D341Med (cell line): Measurements from ENCODE around the gene ERC1.

Experiments used
- DNase-seq: peaks from one replicate; pipeline ENCODE4 v3.0.0; 2012; ENCODE audit warnings: low spot score

ERC1 gene

DNA sequence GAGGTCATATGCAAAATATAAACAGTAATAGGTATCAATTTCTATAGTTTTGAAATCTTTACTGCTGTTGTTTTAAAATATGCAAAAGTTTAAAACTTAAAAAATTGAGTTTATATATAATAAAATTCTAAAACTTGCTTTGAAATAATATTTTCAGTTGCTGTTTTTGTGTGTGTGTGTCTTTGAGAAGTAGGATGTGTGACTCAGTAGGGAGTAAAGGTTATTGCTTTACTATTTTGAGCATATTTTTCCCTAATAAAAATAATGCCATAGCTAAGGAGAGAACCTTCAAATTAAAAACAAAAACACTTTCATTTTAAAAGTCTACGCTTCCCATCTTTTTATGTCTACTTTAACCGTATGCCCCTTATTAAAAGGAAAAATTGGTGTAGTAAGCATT is 365.3 kb downstream of the ERC1 start:
- no peak for DNase-seq

DNA sequence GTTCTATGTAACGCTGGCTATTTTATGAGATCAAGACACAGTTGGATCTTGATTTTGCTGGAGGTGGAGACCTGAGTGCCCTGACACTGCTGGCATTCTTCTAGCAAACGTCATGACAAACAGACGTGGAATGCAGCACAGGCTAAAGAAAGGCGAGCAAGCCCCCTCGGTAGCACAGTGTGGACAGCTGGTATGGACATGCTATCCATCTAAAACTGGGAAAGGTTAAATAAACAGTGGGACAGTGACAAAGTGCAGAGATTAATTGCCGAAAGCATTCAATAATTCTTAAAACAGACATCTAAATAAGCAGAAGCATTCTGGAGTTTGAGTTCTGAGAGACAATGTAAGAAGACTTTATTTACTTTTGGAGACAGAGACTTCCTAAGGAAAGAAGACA is 366.1 kb downstream of the ERC1 start:
- DNase-seq, result no peak

DNA sequence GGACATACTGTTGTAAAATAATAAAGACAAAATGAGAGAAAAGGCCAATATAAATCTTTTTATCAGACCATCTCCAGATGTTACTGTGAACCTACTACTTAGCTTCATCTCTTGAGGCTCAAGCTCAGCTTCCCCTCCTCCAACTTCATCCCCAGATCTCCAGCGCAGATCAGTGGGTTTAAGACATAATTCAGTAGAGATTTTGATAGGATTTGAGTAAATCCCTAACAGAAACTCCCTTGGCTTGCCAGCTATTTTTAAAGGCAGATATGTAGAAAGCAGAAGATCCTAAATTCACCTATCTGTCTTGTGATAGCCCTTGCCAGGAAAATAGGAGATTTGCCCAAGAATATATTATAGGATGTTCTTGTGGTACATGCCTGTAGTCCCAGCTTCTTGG is 366.7 kb downstream of the ERC1 start:
- peak; percentile 43 for DNase-seq

DNA sequence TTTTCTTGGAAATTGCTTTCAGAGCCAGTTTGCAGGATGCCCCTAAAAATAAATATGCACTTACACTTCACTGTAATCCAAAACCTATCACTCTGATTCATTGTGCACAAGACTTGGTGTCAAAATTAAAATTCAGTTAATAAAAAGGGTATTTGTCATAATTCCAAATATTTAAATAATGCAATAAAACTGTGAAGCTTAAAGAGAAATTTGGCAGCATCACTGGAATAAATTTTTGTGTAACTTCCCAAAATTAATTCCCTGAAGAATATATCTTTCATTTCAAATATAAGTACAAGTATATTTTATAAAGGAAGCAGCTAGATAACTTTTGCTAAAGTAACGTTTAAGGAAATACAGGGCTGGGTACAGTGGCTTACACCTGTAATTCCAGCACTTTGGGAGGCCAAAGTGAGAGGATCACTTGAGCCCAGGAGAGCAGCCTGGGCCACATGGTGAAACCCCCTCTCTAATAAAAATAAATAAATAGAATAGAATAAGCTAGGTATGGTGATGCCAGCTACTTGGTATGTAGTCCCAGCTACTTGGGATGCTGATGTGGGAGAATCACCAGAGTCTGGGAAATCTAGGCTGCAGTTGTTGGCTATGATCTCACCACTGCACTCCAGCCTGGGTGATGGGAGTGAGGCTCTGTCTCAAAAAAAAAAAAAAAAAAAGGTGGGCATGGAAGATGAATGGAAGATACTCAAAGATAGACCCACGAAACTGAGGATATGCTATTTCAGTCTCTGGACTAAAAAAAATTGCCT is 369.6 kb downstream of the ERC1 start:
- DNase-seq, result no peak

DNA sequence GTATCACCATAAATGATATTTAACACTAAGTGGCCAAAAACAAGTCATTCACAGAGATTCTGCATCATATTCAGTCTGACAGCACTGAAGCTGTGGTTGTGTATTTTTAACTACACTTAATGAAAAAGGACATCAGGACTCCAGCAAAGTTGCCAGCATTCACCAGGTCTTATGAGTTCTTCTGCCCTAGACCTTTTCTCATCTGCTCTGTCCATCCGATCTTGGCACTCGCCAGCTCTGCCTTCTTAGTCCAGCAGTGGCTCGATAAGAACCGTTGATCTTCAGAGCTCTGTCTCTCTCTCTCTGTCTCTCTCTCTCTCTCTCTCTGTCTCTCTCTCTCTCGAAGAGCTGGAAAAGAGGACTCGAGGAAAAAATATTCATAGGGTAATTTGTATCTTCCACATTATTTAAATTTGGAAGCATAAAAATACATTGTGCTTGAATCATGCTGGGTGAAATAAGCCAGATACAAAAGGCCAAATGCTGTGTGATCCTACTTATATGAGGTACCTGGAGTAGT is 371.2 kb downstream of the ERC1 start:
- no peak for DNase-seq

DNA sequence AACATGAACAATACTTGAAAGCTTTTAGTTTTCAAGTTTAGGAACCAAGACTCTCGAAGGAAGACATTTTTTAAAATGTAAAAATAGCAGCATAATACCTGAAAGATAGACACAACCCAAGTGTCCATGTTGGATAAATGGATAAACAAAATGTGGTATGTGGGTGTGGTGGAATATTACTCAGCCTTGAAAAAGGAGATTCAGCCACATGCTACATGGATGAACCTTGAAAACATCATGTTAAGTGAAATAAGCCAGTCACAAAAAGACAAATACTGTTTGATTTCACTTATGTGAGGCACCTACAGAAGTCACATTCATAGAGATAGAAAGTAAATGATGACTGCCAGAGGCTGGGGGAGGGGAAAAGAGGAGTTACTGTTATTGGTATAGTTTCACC is 374.7 kb downstream of the ERC1 start:
- no peak for DNase-seq

DNA sequence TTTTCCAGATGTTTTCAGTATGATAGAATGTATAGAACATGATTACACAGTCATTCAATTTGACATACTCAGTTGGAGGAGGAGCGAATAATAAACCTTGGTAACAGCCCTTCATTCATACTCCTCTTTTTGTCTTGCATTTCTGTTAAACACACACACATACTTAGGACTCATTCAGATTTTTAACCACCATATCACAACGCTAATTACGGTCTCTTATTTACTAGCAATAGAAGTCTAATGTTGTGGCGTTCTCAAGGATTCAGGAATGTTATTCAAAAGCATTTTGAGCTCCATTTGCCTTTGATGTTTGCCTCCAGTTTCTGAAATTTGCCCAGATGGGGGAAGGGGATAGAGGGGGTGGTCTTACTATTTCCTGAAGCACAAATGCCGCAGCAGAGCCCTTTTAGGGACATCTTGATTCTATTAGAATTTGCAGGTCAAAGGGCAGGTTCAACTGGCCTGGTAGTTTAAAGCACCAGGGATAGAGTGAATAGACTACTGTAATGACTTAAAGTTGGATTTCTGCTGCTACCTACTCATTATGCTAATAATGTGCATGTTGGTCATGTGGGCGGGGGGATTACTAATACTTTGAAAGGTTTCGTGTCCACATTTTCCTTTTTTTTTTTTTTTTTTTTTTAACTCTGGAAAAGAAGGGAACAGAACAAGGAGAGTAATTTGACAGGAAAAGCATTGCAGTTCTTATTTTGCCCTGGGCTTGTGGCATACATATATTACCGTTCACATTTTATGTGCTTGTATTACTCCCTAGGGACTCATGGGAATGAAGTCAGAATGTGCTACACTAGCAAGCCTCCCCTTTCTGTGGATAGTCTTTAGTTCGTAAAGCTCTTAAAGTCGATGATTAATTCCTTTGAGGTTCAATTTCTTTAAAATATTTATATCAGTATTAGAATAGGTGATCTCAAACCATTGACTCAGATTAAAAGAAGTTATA is 376.6 kb downstream of the ERC1 start:
- DNase-seq, result no peak

DNA sequence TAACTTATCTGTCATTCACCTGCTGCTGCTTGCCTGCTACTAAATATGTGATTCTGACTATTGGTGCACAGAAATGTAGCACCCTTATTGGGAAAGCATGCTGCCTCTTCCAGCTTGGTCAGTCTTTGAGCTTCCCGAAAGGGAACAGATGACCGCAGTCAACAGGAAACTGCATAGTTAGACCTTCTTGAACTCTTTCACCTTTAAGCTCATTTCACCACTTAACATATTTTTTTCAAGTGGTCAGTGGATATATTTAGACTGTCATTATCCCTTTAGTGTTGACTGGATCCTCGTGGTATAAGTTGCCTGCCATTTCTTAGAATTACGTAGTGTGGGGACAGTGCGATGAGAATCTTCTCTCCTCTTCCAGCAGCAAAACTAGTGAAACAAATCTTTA is 378.4 kb downstream of the ERC1 start:
- no peak for DNase-seq

DNA sequence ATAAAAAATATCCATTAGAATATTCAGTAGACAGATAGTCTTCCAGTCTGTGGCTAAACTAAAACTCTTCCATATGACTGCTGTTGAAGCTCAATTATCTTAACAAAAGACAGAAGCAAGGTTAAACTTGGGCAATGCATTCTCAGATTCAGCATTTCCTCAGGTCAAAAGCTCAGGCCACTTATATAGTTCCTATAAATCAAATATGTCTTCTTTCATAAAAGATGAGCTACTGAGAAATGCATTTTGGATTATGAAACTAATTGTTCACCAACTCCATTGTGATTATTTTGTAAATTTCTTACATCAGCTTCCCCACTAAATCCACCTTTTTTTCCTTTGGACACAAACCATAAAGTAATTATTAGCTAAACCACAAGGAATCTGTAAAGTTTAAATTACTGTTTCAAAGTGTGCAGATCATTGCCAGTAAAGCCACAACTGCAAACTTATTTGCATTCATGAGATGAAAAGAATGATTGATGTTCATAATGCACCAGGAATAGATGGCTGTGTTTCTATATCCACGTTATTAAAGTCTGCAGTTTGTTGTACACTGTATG is 379.0 kb downstream of the ERC1 start:
- no peak for DNase-seq

DNA sequence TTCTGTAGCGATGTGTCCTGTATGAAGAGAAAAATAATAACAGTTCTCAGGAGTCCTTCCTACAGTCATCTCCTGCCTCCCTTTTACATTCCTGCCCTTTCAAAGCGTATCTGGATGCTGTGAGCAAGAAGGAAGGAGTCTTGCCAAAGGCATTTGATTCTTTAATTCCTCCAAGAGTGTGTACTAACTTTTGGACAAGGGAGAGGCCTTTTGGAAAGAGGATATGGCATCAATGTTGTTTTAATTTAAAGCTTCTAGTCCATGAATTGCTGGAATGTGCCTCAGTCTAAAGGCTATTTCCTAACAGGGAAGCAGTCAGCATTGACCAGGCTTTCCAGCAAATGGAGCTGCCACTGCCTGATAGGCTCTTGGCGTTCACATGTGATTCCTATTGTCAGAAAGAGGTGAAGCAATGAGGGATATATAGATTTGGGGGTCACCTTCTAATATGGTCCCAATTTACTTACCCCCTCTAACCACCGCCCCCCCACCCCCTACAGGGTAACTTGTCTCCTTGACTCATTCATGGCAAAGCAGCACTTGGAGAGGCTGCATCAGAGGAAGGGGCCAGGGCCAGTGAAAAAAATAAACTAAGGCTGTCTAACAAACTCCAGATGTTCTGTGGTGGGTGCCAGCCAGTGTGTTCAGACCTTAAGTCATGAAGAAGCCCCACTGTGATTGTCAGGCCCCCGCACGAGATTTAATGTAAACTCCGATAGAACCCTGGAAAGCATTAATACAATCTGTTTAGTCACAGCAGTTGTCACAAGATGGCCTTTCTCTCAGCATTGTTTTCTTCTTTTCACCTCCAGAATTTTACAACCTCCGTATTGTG is 383.1 kb downstream of the ERC1 start:
- DNase-seq, result no peak

DNA sequence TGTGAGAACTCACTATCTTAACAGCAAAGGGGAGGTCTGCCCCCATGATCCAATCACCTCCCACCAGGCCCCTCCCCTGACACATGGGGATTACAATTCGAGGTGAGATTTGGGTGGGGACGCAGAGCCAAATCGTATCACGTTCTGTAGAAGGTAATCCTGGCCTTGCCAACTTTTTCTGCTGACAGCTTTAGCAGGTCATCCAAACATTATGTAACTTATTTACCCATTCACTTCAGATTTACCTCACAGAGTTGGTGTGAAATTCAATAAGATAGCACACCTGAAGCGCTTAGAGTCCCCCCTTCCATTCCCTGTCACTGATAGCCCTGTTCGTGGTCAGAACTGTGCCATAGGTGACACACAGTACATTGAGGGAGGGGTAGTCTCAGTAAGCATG is 384.3 kb downstream of the ERC1 start:
- no peak for DNase-seq

DNA sequence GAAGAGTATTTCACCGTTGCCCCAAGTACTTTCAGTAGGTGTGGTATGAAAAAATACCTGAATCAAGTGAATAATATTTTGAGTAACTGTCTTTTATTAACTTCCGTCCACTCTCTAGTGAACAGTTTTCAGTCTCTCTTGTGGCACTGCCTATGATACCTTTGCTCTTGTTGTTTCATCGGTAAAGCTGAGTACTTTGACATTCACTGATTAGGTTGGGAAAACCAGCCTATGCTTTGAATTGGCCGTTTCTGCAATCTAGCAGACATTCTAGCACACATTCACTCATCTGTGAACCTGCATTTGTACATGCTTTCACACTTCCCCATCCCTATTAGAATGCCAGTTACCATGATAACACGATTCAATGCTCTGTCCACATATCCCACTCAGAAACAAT is 386.1 kb downstream of the ERC1 start:
- no peak for DNase-seq

DNA sequence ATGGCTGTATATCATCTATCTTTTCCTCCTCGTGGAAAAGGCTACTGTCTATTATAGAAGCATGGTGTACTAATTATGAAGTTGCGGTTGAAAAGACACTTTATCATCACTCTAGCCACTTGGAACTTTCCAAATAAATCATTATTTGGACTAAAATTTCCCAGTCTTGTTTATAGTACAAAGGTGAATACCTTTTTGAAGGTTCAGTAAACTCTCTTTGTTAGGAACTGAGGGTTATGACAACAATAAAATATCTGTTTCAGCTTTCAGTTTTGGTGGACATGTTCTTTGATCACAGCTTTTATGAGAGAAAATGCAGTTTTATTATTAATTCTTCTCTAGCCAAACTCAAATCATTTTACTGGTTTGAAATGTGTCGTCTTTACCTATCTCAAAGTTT is 386.7 kb downstream of the ERC1 start:
- DNase-seq, result no peak

DNA sequence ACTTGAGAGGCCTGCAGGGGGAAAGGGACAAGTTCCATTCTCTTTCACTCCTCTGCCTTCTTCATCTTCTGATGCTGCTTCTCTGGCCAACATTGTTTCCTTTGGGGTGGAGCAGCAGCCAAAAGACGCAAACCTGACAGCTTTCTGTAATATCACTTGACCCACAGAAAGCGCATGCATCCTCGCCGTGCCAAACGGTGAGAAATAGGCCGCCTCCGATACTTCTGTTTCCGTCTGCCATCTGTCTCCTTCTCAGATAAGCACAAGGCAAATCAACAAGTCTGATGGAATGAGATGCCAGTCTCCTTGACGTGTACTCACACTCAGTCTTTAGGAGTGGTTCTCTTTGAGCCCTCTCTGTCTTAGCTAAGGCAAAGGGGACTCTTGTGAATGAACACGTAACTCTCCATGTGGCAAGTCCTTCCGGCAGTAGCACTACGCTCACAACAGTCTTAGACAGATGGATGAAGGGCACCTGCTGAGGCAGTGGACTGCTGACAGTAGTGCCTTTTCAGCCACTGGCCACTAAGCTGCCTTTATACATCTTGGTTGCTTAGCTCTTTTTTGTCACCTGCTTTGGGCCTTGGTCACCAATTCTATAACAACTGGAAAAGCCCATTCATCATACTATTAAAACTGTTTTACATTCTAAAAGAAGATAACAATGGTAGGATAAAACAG is 389.3 kb downstream of the ERC1 start:
- no peak for DNase-seq

DNA sequence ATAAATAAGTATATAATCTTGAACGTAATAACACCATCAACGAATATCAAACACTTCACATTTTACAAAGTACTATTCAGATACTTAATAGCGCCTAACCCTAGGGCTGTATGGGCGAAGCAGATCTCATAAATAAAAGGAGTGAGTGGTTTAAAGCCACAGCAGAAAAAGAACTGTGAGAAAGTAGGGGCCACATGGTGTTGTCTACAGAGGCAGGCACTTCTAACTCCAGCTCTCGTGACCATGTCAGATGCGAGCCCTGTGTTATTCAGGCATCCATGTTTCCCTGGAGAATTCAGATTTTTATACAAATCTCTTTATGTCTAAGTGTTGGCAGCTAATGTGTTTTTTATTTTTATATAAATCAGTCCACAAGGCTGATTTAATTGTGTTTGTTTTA is 391.1 kb downstream of the ERC1 start:
- no peak for DNase-seq

DNA sequence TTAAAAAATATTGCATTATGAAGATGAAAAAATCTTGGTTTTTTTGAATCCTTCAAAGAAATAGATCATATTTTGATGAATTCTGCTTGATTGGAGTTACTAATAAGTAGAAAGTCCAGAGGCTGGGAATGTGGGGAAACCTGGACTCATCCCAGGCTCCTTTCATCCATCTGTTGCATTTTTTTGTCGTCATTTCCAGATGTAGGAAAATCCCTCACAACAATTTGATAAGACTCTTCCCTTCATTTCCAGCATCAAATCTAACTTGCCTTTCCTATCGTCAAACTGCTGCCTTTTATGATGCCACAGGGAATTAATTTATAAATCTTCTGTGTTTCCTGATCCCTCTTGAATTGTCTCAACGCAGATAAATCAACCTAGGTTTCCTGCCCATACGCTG is 391.8 kb downstream of the ERC1 start:
- no peak for DNase-seq

DNA sequence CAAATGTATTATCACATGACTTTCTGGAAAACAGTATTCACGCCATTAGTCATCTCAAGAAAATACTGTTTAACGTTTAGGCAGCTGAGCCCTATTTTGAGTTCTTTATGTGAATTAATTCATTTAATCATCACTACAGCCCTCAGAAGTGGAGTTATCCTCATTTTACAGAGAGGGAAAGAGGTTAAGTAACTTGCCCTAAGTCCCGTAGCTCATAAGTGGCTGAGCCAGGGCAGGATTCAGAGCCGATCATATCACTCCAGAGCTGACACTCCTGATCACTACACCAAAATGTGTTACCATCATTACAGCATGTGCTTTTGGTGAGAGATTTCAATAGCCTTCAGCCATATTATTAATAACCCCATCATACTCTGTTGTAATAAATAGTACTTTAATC is 392.7 kb downstream of the ERC1 start:
- DNase-seq, result no peak

DNA sequence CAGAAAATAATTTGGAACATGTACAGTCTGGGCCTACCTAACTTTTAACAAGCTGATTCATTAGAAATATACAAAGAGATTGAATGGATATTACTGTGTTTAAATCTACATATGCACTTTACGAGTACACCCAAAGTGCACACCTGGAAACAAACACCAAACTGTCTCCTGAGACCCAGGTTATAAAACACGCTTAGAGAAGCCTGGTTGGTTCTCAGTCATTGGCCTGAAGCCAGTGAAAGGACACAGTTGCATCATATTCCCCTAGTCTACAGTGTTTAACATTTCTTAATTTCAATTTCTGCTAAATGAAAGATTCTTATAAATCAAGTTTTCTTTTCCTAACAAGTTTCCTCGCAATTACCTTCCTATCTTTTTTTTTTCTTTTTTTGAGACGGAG is 393.9 kb downstream of the ERC1 start:
- no peak for DNase-seq

DNA sequence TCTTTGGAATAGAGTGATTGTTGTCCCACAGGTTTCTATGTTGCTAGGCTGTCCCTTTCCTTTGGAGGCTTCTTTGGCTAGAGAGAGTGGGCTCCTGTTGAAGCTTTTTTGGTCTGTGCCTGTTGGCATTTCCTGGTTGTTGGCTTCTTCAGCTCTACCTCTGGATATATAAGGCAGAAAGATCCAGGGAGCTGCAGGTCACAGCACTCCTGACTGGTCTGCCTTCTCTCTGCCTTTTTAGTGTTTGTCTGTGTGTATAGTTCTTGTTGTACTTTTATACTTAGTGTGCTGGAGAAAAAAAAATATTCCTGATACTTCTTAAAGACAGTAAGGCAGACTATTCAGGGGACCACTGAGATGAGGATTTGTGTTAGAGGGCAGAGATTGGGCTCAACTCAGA is 400.7 kb downstream of the ERC1 start:
- DNase-seq, result no peak

DNA sequence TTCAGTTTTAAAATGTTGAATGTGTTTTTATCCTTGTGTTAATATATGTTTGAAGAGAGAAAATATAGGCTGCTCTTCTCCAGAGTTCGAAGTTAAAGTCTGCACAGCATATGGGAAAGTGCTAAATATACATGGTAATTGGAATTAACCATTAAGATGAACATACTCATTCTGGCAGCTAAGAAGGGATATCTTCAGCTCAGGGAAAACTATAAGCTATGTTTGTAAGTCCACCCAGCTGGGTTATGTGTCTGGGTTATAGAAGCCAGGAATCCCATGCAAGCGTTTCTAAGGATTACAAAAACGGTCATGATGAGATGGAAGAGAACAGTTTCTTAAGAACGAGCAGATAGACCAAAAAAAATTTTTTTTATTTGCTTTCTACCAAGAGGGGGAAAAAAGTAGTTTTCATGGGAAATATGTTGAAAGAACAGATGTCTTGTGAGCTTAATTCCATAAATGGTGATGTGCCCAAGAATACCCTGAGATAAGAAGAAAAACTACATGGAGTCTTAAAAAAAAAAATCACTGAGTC is 404.5 kb downstream of the ERC1 start:
- DNase-seq, result no peak

DNA sequence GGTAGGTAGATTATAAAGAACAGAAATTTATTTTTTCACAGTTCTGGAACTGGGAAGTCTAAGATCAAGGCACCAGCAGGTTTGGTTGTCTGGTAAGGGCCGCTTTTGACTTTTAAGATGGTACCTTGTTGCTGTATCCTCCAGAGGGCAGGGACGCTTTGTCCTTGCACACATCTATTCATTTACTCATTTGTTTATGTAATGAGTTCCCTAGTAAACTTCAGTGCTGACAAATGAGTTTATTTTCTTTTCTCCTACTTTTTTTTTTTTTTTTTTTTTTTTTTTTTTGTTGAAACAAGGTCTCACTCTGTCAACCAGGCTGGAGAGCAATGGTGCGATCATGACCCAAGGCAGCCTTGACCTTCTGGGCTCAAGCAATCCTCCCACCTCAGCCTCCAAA is 407.6 kb downstream of the ERC1 start:
- no peak for DNase-seq
